ENCODE results near the gene ZNF836. TPM values are rescaled to one million over a fixed set of nuclear protein-coding genes. Genes with fewer than 3 reads are reported as not detected.

ZNF836 gene
- total and polyA plus RNA-seq, 2 of the 13 experiments (the other 11 are each of a cell fraction or from before 2014, with no cell fraction given): 1.6 to 5.3 TPM

- TF ChIP-seq ZNF503 (CRISPR knock-in tag; IDR thresholded peaks at IDR 0.05): no peak
Measured at GRCh38 chr19:52172347-52172746, 926 bp upstream of the ZNF836 start (continued).

- CTCF ChIA-PET (ENCODE audit: low intra/inter-chr PET ratio, low total read pairs): no interaction called here
- peak overlapping the region; percentile 61 to 88 (median 83) for H3K4me3 ChIP-seq (replicated peaks in 1 of 3; ENCODE audit: insufficient read depth in 1 of 3, low read depth in 2 of 3, low read length in 3 of 3)
- peak; percentile 37 for ATAC-seq
Measured at GRCh38 chr19:52170863-52171320, 529 bp downstream of the ZNF836 start.

More at GRCh38 chr19:52170863-52171320, 529 bp downstream of the ZNF836 start:
- in situ Hi-C loops (cut with HindIII; ENCODE audit: extremely low pct_ligation_motif_present, low pct_unique_long_range_greater_than_20kb): no loop called here
- Histone ChIP-seq H3K79me2 (ENCODE audit: insufficient read depth, low read length) (no peaks in the 10 kb centered on the region), H4K20me1 (ENCODE audit: insufficient read depth, low read length) (no peaks in the 10 kb centered on the region), H3K9me3 (ENCODE audit: low read length) (no peaks in the 10 kb centered on the region), H3K9ac (ENCODE audit: insufficient read depth, low read depth, low read length) (peak overlapping the region; percentile 71), H3K27ac (ENCODE audit: extremely low read length, insufficient read depth, low read length) (peak overlapping the region; percentile 52), H3K4me1 (ENCODE audit: insufficient read depth, low read length) (peaks cover 20% of the 10 kb centered on the region), H3K27me3 (ENCODE audit: control insufficient read depth in 1 of 2, insufficient read depth in 2 of 2, low read length in 2 of 2) (no peaks in the 10 kb centered on the region; a peak in 1 of 5 replicates), H2AFZ (ENCODE audit: low read length) (peak overlapping the region; percentile 93), H3K36me3 (replicated peaks in 1 of 2; ENCODE audit: control insufficient read depth in 1 of 2, insufficient read depth in 2 of 2, low read length in 2 of 2) (peaks cover 0 to 6% of the 10 kb centered on the region in 2 experiments; a peak in 2 of 5 replicates), H3K4me2 (ENCODE audit: low read depth, low read length) (peak overlapping the region; percentile 77)
- TF ChIP-seq ZNF292 (CRISPR knock-in tag; IDR thresholded peaks at IDR 0.05; ENCODE audit: borderline replicate concordance, low read depth) (peak; percentile 7; the same call in 1 of the 2 replicates), FOXP1 (IDR thresholded peaks at IDR 0.05) (no peak), FOXP1 (CRISPR knock-in tag; IDR thresholded peaks at IDR 0.05) (no peak), HOXA9 (CRISPR knock-in tag; IDR thresholded peaks at IDR 0.05; ENCODE audit: borderline replicate concordance) (no peak), ZNF556 (CRISPR knock-in tag; IDR thresholded peaks at IDR 0.05; ENCODE audit: borderline replicate concordance) (no peak), ZNF687 (CRISPR knock-in tag; IDR thresholded peaks at IDR 0.05) (peak; percentile 51; the same call in 1 of the 2 replicates)
- DNase-seq (ENCODE audit: low spot score) (no peak), FAIRE-seq (no peak)
- POLR2A ChIA-PET: interaction anchor here (1.9 to 3.1 kb wide), 3 partner anchors 18 to 31 kb away, joined by 4 to 26 read pairs (median 8); partner anchors contain the start of genes PPP2R1A and ZNF616
- WGBS (ENCODE audit: low lambda C conversion rate): 45% methylated on average over 12 of the region's 22 CpGs
- intact Hi-C loops (cut with micrococcal nuclease; ENCODE audit: unreplicated experiment): loop anchor here (1.0 kb wide), 1 partner anchor 18 kb away; no protein-coding TSS in a partner anchor
- BruUV-seq (replicated peaks): TSS peak; percentile 79

Data from HepG2 (cell line).